K562 (cell line): ENCODE measurements around the gene SIGLEC15. TPM values are rescaled to one million over a fixed set of nuclear protein-coding genes. Genes with fewer than 3 reads are reported as not detected.

ENCODE experiments used
- ARID1B ChIP-seq: fragments of 450-650 bp; IDR thresholded peaks from 2 replicates; pipeline ENCODE4 v1.6.1; 2016; ENCODE audit warnings: antibody characterized with exemption, mild to moderate bottlenecking, inconsistent platforms
- C11orf30 ChIP-seq: fragments of 450-650 bp; IDR thresholded peaks from 2 replicates; pipeline ENCODE4 v1.6.1; 2016; ENCODE audit warnings: low read depth, mild to moderate bottlenecking
- CHAMP1 ChIP-seq: fragments of 450-650 bp; IDR thresholded peaks from 2 replicates; pipeline ENCODE4 v1.6.1; 2016; ENCODE audit warnings: mild to moderate bottlenecking
- CSDE1 ChIP-seq, 2 experiments: fragments of 450-650 bp; IDR thresholded peaks; 2 replicates each; pipeline ENCODE4 v1.6.1; 2016; ENCODE audit warnings: mild to moderate bottlenecking in 1 of 2
- ID3 ChIP-seq, 2 experiments: fragments of 250-450 bp in 1 of 2; fragments of 450-650 bp in 1 of 2; sonication (Bioruptor Pico) in 1 of 2; IDR thresholded peaks; 2 replicates each; pipeline versions ENCODE4 v1.6.1 to v1.8.0; 2016 to 2021; ENCODE audit warnings: mild to moderate bottlenecking in 2 of 2, moderate library complexity in 2 of 2, missing compliant biosample characterization in 1 of 2, missing genetic modification characterization in 1 of 2
- KLF16 ChIP-seq: IDR thresholded peaks from 2 replicates; pipeline ENCODE4 v1.6.1; 2016; ENCODE audit warnings: antibody characterized with exemption
- MAFG ChIP-seq: fragments of 450-650 bp; conservative IDR thresholded peaks from 2 replicates; pipeline ENCODE4 v1.6.1; 2016; ENCODE audit warnings: missing genetic modification characterization, missing compliant biosample characterization
- MEIS2 ChIP-seq: fragments of 450-650 bp; IDR thresholded peaks from 2 replicates; pipeline ENCODE4 v1.6.1; 2014; ENCODE audit warnings: mild to moderate bottlenecking; ENCODE audit not compliant: partially characterized antibody
- NR2C2 ChIP-seq, 2 experiments: fragments of 200-800 bp in 1 of 2; sonication (Bioruptor generic) in 1 of 2; sonication (generic) in 1 of 2; formaldehyde crosslinking in 1 of 2; IDR thresholded peaks; 2 replicates each; pipeline versions ENCODE4 v1.6.1 to v1.8.0; 2016 to 2022; ENCODE audit warnings: mild to moderate bottlenecking in 1 of 2, missing compliant biosample characterization in 1 of 2, missing genetic modification characterization in 1 of 2, missing genetic modification reagents in 1 of 2
- SREBF2 ChIP-seq: sonication (generic); formaldehyde crosslinking; IDR thresholded peaks from 2 replicates; pipeline ENCODE4 v1.4.0; 2020; ENCODE audit warnings: mild to moderate bottlenecking, missing genetic modification reagents
- TBL1XR1 ChIP-seq, 2 experiments: IDR thresholded peaks; 2 replicates each; pipeline ENCODE4 v1.6.1; 2012; ENCODE audit warnings: improper control_type of control experiment in 2 of 2, low read length in 2 of 2, mild to moderate bottlenecking in 1 of 2
- TCF3 ChIP-seq: sonication (generic); formaldehyde crosslinking; IDR thresholded peaks from 2 replicates; pipeline ENCODE4 v1.4.0; 2020; ENCODE audit warnings: mild to moderate bottlenecking, missing genetic modification reagents
- TEAD1 ChIP-seq, 2 experiments: fragments of 450-650 bp in 1 of 2; sonication (generic) in 1 of 2; formaldehyde crosslinking; IDR thresholded peaks; 2 replicates each; pipeline versions ENCODE4 v1.4.0 to v1.8.0; 2020 to 2022; ENCODE audit warnings: mild to moderate bottlenecking in 2 of 2, missing genetic modification reagents in 1 of 2
- TEAD4 ChIP-seq, 2 experiments: sonication (generic) in 1 of 2; formaldehyde crosslinking in 1 of 2; IDR thresholded peaks; 2 replicates each; pipeline versions ENCODE4 v1.6.1 to v1.8.0; 2012 to 2022; ENCODE audit warnings: borderline replicate concordance in 1 of 2, inconsistent platforms in 1 of 2, low read length in 1 of 2, mild to moderate bottlenecking in 1 of 2, missing genetic modification reagents in 1 of 2
- polyA plus RNA-seq, 8 experiments: library from polyadenylated mRNA; depleted of rRNA in 4 of 8; stranded (reverse) in 5 of 8; unstranded in 3 of 8; fragments of >200 nt; fragmentation: Nextera tagmentation in 2 of 8; fragmentation: Illumina TruSeq in 1 of 8; extraction: Ambion mirVana in 2 of 8; extraction: Trizol in 1 of 8; gene quantifications; 2 replicates each; pipeline versions ENCODE4 v1.2.1 to v1.2.3, GENCODE V29; 2011 to 2014; ENCODE audit warnings: inconsistent platforms in 1 of 8, missing spikeins in 1 of 8
- total RNA-seq, 7 experiments: library from RNA; depleted of rRNA in 6 of 7; stranded (reverse); fragments of >200 nt in 6 of 7; fragmentation: Illumina TruSeq in 2 of 7; extraction: Trizol in 2 of 7; gene quantifications; 2 replicates each; pipeline versions ENCODE4 v1.2.1 to v1.2.3, GENCODE V29; 2011 to 2021; ENCODE audit warnings: low replicate concordance in 1 of 7
- TF ChIP-seq, protein P1 (sequence below): fragments of 250-450 bp; sonication (Bioruptor Pico); IDR thresholded peaks from 2 replicates; pipeline ENCODE4 v1.4.0; 2020; ENCODE audit warnings: mild to moderate bottlenecking, moderate library complexity
- TF ChIP-seq, protein P2 (sequence below): sonication (generic); IDR thresholded peaks from 2 replicates; pipeline ENCODE4 v1.6.1; 2016
- TF ChIP-seq, protein P3 (sequence below): sonication (generic); formaldehyde crosslinking; IDR thresholded peaks from 2 replicates; pipeline ENCODE4 v1.8.0; 2022; ENCODE audit warnings: missing genetic modification reagents, mild to moderate bottlenecking, moderate library complexity, borderline replicate concordance

The SIGLEC15 gene
- total and polyA plus RNA-seq, 9 of the 15 experiments (the other 6 are each of a cell fraction or from before 2014, with no cell fraction given): not detected

- TF ChIP-seq, protein P1, sequence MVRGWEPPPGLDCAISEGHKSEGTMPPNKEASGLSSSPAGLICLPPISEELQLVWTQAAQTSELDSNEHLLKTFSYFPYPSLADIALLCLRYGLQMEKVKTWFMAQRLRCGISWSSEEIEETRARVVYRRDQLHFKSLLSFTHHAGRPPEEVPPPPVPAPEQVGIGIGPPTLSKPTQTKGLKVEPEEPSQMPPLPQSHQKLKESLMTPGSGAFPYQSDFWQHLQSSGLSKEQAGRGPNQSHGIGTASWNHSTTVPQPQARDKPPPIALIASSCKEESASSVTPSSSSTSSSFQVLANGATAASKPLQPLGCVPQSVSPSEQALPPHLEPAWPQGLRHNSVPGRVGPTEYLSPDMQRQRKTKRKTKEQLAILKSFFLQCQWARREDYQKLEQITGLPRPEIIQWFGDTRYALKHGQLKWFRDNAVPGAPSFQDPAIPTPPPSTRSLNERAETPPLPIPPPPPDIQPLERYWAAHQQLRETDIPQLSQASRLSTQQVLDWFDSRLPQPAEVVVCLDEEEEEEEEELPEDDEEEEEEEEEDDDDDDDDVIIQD (CRISPR knock-in tag): no peak
- TF ChIP-seq C11orf30 (peak; percentile 53; the same call in 1 of the 2 replicates), MEIS2 (peak; percentile 26), TCF3 (peak; percentile 14; the same call in 1 of the 2 replicates), CHAMP1 (no peak), SREBF2 (CRISPR knock-in tag) (no peak), TEAD4 (IDR thresholded peaks at IDR 0.05; ENCODE audit: low read length) (peak; percentile 61; the same call in 1 of the 2 replicates), TEAD4 (CRISPR knock-in tag; IDR thresholded peaks at IDR 0.05; ENCODE audit: borderline replicate concordance) (no peak), KLF16 (peak; percentile 52; the same call in 1 of the 2 replicates), CSDE1 (IDR thresholded peaks at IDR 0.05) (no peak), MAFG (tag) (peak; percentile 49; the same call in 1 of the 2 replicates), ID3 (CRISPR knock-in tag; IDR thresholded peaks at IDR 0.05) (no peak), ID3 (tag; IDR thresholded peaks at IDR 0.05) (no peak), TEAD1 (CRISPR knock-in tag; IDR thresholded peaks at IDR 0.05) (peak in 1 of 2 experiments; percentile 47; a peak in 1 of 4 replicates), ARID1B (peak; percentile 19; the same call in 1 of the 2 replicates), TBL1XR1 (IDR thresholded peaks at IDR 0.05; ENCODE audit: low read length in 2 of 2) (no peak), NR2C2 (CRISPR knock-in tag; IDR thresholded peaks at IDR 0.05) (no peak), NR2C2 (tag; IDR thresholded peaks at IDR 0.05) (peak; percentile 51; the same call in 1 of the 2 replicates)
- TF ChIP-seq, protein P2, sequence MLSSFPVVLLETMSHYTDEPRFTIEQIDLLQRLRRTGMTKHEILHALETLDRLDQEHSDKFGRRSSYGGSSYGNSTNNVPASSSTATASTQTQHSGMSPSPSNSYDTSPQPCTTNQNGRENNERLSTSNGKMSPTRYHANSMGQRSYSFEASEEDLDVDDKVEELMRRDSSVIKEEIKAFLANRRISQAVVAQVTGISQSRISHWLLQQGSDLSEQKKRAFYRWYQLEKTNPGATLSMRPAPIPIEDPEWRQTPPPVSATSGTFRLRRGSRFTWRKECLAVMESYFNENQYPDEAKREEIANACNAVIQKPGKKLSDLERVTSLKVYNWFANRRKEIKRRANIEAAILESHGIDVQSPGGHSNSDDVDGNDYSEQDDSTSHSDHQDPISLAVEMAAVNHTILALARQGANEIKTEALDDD: peak; percentile 30; the same call in 1 of the 2 replicates
- TF ChIP-seq, protein P3, sequence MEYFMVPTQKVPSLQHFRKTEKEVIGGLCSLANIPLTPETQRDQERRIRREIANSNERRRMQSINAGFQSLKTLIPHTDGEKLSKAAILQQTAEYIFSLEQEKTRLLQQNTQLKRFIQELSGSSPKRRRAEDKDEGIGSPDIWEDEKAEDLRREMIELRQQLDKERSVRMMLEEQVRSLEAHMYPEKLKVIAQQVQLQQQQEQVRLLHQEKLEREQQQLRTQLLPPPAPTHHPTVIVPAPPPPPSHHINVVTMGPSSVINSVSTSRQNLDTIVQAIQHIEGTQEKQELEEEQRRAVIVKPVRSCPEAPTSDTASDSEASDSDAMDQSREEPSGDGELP (CRISPR knock-in tag): peak; percentile 81
Measured at GRCh38 chr18:45828917-45829811, 3.7 kb downstream of the SIGLEC15 start (continued).
